ENCODE data around the gene OR7C2.
"Not testable (repeated sequence)": the region's sequence is repeated elsewhere in the genome, so short reads cannot be mapped to it uniquely, and the experiment has no call there.

Gene OR7C2

DNA sequence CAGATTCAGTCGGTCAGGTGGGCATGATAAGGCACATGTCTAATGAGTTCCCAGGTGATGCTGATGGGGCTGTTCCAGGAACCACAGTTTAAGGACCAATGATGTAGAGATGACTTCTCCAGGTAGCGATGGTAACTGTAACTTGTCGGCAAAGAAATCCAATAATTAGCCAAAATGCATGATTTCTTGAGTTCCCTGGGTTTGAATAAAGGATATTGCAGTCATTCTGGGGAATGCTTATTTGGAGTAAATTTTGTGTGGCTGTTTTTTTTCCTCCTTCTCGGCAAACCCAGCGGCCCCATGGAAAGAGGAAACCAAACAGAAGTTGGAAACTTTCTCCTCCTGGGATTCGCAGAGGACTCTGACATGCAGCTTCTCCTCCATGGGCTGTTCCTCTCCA lies at the start of gene OR7C2:
TSS of gene OR7C2 (plus strand) at position 301 of the 400 bp plus-strand sequence. CDS start at position 301, 0 bp downstream.
- DNase-seq, result no peak

DNA sequence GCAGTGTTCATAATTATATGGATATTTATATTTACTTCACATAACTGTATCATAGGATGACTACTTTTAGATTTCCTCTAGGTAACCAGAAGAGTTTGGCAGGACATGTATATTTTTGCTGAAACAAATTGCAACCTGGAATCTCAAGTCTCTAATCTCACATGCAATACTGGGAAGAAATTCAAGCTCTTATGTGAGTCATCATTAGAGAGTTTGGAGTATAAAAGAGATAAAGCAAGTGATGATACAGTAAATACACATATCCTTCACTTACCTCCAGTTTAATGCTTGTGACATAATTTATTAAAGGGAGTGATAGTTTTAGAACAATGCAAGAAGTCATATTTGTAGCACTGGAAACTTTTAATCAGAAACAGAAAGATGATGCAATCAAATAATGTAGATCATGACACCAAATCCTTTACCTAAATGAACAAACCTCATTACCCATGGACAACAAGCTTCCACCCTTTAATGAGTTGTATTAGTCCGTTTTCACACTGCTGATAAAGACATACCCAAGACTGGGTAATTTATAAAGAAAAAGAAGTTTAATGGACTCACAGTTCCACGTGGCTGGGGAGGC lies 39.5 kb upstream of the OR7C2 start:
- no peak for DNase-seq

DNA sequence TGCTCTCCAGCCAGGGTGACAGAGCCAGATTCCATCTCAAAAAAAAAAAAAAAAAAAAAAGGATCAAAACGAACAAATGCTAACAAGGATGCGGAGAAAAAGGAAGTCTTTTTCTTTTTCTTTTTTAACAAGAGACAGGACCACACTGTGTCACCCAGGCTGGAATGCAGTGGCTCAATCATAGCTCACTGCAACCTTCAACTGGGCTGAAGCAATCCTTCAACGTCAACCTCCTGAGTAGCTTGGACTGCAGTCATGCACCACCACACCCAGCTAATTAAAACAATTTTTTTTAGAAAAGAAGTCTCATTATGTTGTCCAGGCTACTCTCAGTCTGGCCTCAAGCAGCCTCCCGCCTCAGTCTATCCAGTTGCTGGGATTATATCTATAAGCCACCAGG lies 34.6 kb upstream of the OR7C2 start:
- DNase-seq, result no peak

DNA sequence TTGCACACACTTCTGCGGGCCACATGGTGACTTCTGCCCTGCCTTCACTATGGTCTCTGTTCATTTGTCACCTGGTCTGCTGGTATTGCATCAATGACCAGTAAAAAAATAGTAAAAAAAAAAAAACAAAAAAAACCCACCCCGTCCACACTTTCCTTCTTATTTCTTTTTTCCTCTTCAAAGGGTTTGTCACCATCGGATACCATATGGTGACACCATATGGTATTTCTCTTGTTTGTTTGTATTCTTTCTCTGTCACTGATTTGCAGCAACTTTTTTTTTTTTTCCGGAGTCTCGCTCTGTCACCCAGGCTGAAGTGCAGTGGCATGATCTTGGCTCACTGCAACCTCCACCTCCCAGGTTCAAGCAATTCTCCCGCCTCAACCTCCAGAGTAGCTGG lies 26.2 kb upstream of the OR7C2 start:
- DNase-seq, result no peak

DNA sequence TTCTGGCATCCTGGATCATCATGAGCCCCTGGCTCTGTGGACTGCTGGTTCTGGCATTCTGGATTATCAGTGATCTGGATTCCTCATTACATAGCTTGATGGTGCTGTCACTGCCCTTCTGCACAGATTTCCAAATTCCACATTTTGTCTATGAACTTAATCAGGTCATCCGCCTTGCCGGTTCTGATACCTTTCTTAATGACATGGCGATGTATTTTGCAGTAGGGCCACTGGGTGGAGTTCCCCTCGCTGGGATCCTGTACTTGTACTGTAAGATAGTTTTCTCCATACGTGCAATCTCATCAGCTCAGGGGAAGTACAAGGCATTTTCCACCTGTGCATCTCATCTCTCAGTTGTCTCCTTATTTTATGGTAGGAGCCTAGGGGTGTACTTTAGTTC lies 24.4 kb upstream of the OR7C2 start:
- DNase-seq, result no peak

DNA sequence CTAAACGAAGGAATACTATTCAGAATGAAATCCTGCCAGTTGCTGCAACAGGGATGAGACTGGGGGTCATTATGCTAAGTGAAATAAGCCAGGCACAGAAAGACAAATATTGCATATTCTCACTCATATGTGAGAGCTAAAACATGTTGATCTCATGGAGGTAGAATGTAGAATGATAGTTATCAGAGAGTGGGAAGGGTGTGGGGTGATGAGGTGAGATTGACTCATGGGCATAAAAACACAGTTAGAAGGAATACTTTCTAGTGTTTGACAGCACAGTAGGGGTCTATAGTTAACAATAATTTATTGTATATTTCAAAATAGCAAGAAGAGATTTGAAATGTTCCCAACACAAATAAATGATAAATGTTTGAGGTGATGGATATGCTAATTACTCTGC lies 7.8 kb upstream of the OR7C2 start:
- DNase-seq, result no peak

DNA sequence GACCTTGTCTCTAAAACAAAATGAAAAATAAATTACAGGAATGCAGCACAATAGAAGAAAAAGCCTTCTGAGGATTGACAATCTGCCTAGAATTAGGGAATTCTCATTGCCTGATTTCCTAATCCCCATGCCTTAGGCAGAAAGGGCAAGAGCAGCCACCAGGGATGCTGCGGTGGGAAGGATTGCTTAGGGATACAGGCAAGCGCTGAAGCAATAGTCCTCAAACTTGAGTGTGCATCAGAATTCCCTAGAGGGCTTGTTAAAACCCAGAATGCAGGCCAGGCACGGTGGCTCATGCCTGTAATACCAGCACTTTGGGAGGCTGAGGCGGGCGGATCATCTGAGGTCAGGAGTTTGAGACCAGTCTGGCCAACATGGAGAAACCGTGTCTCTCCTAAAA lies 1.0 kb upstream of the OR7C2 start:
- no peak for DNase-seq

DNA sequence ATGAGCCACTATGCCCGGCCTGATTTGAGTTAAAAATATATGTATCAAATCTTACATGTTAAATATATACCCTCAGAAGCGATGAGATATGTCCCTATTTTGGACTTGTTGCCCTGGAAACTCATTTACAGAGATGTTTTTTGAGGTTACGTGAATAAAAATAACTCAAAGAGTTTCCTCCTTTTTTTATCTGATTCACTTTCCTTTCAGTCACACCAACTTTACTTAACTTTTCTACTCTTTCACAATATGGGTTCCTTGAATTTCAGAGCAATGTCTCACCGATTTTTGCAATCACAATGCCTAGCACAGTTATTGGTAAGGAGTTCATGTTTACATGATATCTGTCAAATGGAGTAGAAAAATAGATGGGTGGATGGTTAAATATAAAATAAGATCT lies 2.3 kb downstream of the OR7C2 start:
- DNase-seq, result no peak

DNA sequence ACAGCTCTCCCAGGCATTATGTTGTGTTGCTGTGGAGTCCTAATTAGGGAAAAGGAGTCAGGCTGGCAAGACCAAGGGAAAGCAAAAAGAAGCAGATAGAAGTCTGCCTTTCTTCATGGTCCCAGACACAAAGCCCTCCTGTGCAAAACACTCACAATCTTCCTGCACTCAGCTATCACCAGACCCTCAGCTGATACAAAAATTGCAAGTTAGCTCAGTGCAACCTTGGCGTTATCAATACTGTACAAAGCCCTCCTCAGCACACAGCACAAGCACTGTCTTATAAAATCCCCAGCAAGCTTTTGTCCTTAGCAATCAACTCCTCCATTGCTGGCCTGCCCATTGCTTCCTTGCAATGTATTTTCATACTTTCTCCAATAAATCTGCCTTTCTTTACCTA lies 3.2 kb downstream of the OR7C2 start:
- no peak for DNase-seq

DNA sequence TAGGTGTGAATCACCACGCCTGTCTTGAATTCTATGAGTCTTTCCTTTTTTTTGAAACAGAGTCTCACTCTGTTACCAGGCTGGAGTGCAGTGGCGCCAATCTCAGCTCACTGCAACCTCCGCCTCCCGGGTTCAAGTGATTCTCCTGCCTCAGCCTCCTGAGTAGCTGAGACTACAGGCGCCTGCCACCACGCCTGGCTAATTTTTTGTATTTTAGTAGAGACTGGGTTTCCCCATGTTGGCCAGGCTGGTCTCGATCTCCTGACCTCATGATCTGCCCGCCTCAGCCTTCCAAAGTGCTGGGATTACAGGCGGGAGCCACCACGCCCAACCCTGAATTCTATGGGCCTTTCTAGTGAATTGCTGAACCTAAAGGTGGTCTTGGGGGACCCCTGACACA lies 8.1 kb downstream of the OR7C2 start:
- not testable (repeated sequence) for DNase-seq

DNA sequence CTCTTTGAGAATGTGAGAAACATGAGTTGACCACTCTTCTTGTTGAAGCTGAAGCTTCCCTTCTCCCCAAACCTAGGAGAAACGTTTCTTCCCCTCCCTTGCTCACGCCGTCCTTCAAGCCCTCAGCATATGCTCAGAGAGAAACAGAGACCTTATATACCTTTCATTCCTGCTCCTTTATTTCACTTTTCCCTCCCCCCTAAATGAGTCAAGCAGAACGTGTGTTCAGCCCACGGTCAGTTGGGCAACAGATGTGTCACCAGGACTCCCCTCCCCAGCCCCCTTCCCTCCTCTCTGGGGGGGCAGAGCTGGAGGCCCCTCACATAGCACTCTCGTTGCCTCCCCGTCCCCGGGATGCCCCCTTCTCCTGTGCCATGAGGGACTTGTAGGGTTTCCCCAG lies 8.6 kb downstream of the OR7C2 start:
- DNase-seq, result no peak

DNA sequence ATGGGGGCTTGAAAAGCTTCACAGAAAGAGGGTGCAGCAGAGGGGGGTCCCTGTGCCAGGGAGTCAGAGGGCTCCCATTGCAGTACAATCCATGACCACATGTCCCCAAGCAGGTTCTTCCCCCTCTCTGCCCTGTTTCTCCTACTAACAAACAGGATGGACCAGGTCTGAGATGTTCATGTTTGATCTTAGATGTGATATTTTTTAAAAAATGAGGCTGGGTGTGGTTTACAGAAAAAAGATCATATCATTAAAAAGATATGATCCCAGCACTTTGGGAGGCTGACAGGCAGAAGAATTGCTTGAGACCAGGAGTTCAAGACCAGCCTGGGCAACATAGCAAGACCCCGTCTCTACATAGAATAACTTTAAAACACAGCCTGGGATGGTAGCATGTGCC lies 9.1 kb downstream of the OR7C2 start:
- DNase-seq, result no peak

DNA sequence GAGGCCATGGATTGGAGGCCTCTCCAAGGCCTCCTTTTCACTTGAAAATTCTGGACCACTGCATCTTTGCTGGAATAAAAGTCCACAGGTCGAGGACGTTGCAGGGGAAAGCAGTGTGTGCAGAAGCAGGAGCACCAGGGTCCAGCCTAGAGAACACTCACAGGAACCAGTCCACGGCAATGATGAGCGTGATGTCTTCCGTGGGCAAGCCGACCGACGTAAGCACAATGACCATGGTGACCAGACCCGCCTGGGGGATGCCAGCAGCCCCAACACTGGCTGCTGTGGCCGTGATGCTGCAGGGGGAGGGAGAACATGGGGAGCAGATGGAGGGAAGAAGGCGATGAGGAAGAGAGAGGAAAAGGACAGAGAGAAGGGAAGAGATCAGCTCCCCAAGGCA lies 11.5 kb downstream of the OR7C2 start:
- no peak for DNase-seq

DNA sequence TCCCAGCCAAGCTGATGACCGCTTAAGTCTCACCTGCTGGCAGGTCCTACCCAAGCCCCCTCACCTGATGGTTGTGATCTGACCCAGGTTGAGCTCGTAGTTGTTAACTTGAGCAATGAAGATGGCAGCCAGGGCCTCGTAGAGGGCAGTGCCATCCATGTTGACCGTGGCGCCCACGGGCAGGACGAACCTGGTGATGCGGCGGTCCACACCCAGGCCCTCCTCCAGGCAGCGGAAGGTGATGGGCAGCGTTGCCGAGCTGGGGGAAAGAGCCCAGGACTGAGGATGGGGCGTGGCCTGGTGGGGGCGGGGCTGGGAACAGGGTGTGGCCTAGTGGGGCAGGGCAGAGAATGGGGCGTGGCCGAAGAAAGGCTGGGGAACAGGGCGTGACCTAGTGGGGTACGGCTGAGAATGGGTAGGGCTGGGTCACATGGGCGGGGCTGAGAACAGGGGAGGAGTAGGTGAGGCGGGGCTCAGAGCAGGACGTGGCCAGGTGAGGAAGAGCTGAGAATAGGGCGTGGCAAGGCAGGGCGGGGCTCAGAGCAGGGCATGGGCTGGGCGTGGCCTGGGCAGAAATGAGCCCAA lies 12.9 kb downstream of the OR7C2 start:
- DNase-seq, result no peak

DNA sequence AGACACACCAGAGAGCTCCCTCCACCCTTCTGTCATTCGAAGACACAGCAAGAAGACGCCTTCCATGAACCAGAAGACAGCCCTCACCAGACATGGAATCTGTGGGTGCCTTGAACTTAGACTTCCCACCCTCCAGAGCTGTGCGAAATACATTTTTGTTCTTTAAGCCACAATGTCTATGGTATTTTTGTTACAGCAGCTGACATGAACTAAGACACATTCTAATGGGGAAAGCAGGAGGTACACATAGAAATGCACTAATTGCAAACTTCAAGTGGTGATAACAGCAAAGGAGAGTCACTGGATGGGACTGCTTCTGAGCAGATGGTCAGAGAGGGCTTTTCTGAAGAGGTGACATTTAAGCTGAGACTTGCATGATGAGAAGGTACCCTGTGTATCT lies 16.2 kb downstream of the OR7C2 start:
- no peak for DNase-seq

DNA sequence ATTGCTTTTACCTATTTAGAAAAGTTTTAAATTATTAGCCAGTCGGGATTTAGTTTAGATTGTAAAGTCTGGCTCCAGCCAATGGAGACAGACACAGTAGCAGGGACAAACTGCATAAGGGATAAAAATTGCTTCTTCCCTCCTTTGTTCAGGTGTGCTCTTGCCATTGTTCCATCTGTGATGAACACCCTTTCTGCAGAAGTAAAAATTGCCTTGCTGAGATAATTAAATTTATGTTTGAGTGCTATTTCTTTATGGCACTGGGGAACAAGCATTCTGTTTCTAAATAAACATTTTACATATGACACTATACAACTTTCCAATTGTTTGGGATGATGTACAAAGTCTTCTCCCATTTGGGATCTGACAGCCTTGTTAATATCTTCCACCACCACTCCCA lies 18.0 kb downstream of the OR7C2 start:
- DNase-seq, result no peak

DNA sequence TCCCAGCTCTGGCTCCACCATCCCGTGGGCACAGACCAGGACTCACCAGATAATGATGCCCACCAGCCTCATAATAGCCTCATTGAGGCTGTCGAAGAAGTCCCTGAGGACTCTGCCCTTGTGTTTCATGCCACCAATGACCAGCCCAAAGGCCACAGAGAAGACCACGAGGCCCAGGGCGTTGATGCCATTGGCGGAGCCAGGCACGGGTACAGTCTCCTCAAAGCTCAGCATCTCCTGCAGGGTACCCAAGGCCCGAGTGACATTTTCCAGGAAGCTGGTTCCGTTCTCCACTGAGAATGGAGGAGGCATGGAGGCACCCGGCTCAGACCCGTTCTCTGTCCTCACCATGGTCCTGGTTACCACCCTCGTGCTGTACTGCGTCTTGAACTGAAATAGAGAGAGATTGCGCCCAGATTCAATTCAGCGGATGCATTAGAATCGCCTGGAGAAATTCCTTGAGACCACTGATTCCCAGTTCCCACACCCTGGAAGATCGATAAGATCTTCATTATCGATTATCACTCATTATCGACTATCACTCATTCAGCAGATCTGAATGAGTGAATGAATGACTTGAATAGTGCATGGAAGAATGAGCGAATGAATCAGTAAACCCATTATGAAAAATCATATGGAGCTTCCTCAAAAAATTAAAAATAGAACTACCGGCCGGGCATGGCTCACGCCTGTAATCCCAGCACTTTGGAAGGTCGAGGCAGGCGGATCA lies 20.8 kb downstream of the OR7C2 start:
- no peak for DNase-seq

DNA sequence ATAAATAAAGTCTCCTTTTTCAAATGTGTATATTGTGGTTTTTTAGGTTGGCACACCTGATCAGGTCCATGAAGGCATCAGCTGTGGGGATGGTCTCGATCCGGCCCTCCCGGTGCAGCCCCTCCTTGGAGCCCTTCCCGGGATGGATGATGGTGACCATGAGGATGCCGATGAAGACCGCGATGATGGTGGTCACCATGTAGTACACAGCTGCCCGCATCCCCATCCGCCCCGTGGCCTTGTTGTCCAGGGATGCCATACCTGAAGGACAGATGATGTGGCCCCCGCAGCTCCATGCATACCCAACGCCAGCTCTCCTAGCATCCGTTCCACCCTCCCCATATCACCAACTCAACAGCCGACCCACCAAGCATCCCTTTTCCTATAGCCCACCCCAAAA lies 27.0 kb downstream of the OR7C2 start:
- no peak for DNase-seq

DNA sequence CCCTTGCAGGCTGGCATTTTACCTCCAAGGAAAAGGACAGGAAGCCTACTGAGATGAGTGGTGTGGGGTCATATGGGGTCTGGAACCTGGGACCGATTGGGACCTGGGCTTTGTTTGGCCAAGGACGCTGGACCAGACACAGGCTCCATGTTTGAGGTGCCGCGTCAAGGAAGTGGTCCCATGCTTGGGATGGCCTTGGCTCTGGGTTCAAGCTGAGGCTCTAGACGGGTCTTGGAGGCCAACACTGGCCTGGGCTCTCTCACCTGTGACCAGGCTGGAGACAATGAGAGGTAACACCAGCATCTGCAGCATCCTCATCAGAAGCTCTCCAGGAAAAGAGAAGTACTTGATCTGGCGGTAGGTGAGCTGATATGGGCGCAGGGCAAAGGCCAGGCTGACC lies 30.2 kb downstream of the OR7C2 start:
- DNase-seq, result no peak

DNA sequence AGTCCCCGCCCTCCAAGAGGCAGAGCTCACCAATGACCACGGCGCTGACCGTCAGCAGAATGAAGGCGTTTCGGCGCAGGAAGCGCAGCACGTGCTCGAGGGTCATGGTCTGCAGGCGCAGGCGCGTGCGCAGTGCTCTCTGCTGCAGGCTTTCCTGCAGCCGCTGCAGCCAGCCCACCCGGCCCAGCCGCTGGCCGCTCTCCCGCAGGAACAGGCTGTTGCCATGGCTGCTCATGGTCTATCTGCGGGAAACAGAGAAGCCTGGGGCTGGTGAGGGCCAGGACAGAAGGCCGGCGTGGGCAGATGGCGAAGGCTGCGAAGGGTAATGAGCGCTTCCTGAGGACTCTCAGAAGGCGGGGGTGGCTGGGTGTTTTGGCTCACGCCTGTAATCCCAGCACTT lies 31.4 kb downstream of the OR7C2 start:
- DNase-seq, result no peak

DNA sequence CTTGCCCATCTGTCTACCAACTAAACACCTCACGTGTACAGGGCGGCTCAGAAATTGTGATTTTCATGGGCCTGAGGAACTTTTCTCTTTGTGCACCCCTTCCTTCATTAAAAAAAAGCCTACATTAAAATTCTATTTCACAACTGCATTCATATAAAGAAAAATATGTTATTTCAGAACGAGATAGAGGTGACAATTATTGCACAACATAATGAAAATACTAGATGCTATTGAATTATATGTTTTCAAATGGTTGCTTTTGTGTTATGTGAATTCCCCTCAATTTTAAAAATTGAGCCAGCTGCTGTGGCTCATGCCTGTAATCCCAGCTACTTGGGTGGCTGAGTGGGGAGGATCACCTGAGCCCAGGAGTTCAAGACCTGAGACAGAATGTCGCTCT lies 33.2 kb downstream of the OR7C2 start:
- no peak for DNase-seq

DNA sequence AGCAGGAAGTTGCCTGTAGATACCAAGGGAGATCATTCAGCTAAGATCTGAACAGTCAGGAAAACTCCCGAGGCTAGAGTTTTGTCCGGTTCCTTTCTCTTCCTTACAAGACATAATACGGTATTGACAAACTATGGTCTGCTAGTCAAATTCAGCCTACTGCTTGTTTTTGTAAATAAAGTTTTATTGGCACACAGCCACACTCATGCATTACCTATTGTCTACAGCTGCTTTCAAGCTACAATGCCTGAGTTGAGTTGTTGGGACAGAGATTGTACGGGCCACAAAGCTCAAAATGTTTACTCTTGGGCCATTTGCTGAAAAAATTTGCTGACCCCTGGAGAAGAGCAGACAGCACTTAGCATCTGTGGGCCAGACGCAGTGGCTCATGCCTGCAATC lies 35.8 kb downstream of the OR7C2 start:
- DNase-seq, result no peak

DNA sequence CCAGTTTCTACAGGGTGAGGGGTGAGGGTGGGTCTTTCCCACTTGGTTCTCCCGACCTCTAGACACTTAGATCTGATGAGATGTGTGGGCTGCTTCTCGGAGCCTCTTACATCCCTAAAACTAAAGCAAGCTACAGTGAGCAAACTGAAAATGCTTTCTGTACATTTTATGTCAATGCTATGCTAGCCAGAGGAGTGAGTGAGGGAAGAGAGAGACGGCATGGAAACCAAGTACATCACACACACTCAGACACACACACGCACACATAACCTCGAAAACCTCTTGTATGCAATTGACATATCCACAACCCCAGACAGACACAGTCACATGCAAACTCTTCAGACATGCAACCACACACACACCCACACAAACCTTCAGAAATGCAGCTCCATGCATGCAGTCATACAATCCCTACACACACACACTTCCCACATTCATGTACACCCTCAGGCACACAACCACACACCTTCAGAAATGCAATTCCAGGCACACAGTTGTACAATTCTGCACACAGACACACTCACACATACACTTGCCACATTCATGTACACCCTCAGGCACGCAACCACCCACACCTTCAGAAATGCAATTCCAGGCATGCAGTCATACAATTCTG lies 37.0 kb downstream of the OR7C2 start:
- DNase-seq, result no peak
